GM23248 (cell line): ENCODE measurements around the gene PISD. TPM values are rescaled to one million over a fixed set of nuclear protein-coding genes. Genes with fewer than 3 reads are reported as not detected.

Experiments
- DNase-seq: peaks from one replicate; pipeline ENCODE4 v3.0.0-alpha.2; 2015
- H2AFZ ChIP-seq: fragments of 200-600 bp; sonication (generic); 2 replicates; pipeline ENCODE4 v1.6.1; 2016; ENCODE audit warnings: antibody characterized with exemption
- H3F3A ChIP-seq: fragments of 200-600 bp; sonication (generic); 2 replicates; pipeline ENCODE4 v1.6.1; 2016; ENCODE audit warnings: mild to moderate bottlenecking, antibody characterized with exemption, mixed run types; ENCODE audit not compliant: insufficient read depth
- H3K27ac ChIP-seq: fragments of 200-600 bp; sonication (generic); 2 replicates; pipeline ENCODE4 v1.5.1; 2016; ENCODE audit warnings: mild to moderate bottlenecking
- H3K27me3 ChIP-seq: fragments of 200-600 bp; sonication (generic); replicated peaks from 2 replicates; pipeline ENCODE4 v1.6.1; 2016; ENCODE audit warnings: mild to moderate bottlenecking; ENCODE audit not compliant: insufficient read depth
- H3K36me3 ChIP-seq: fragments of 200-600 bp; sonication (generic); 2 replicates; pipeline ENCODE4 v1.6.1; 2016; ENCODE audit warnings: low read depth, mild to moderate bottlenecking
- H3K4me1 ChIP-seq: fragments of 200-600 bp; sonication (generic); 2 replicates; pipeline ENCODE4 v1.6.1; 2016; ENCODE audit warnings: mild to moderate bottlenecking; ENCODE audit not compliant: insufficient read depth
- H3K4me2 ChIP-seq: fragments of 200-600 bp; sonication (generic); one replicate; pipeline ENCODE4 v1.6.1; 2016; ENCODE audit warnings: mild to moderate bottlenecking; ENCODE audit not compliant: unreplicated experiment
- H3K4me3 ChIP-seq: fragments of 200-600 bp; sonication (generic); 2 replicates; pipeline ENCODE4 v1.5.1; 2016; ENCODE audit warnings: mild to moderate bottlenecking
- H3K79me2 ChIP-seq: fragments of 200-600 bp; sonication (generic); 2 replicates; pipeline ENCODE4 v1.6.1; 2016; ENCODE audit warnings: mild to moderate bottlenecking; ENCODE audit not compliant: insufficient read depth
- H3K9ac ChIP-seq: fragments of 200-600 bp; sonication (generic); 2 replicates; pipeline ENCODE4 v1.6.1; 2016; ENCODE audit warnings: mild to moderate bottlenecking
- H3K9me2 ChIP-seq: fragments of 200-600 bp; sonication (generic); 2 replicates; pipeline ENCODE4 v1.6.1; 2016; ENCODE audit warnings: mixed run types, mild to moderate bottlenecking, moderate library complexity; ENCODE audit not compliant: insufficient read depth
- H3K9me3 ChIP-seq: fragments of 200-600 bp; sonication (generic); one replicate; pipeline ENCODE4 v1.6.1; 2017; ENCODE audit warnings: low read depth
- H4K20me1 ChIP-seq: fragments of 200-600 bp; sonication (generic); 2 replicates; pipeline ENCODE4 v1.6.0; 2016; ENCODE audit not compliant: insufficient read depth
- EZH2 ChIP-seq: fragments of 200-600 bp; sonication (generic); IDR thresholded peaks from 2 replicates; pipeline ENCODE4 v1.6.1; 2018; ENCODE audit warnings: antibody characterized with exemption, mild to moderate bottlenecking; ENCODE audit not compliant: insufficient read depth, poor library complexity, severe bottlenecking
- EZH2phosphoT487 ChIP-seq: fragments of 200-600 bp; sonication (generic); IDR thresholded peaks from 2 replicates; pipeline ENCODE4 v1.6.1; 2018; ENCODE audit warnings: antibody characterized with exemption, moderate library complexity, mild to moderate bottlenecking, low read depth; ENCODE audit not compliant: insufficient read depth
- WGBS, 2 experiments: methylation state at CpG; one replicate each; pipeline ENCODE4 v1.1.6; 2015 to 2017; ENCODE audit warnings: low lambda C conversion rate in 2 of 2, low coverage in 1 of 2; ENCODE audit errors: missing lambda C conversion rate in 2 of 2; 5-methylcytosine and 5-hydroxymethylcytosine counted together
- in situ Hi-C: fragments of 300-500 bp; cut with MboI; formaldehyde crosslinking; loops from 2 replicates; pipeline ENCODE4 v1.15.0; 2020
- polyA plus RNA-seq: library from polyadenylated mRNA; unstranded; fragments of >200 nt; fragmentation: Nextera tagmentation; extraction: Ambion mirVana; gene quantifications from 2 replicates; pipeline ENCODE4 v1.2.1, GENCODE V29; 2016
- total RNA-seq: library from RNA; depleted of rRNA; stranded (reverse); fragments of >200 nt; shearing (Covaris generic); gene quantifications from 2 replicates; pipeline ENCODE4 v1.2.3, GENCODE V29; 2014

The PISD gene
- total and polyA plus RNA-seq, 2 experiments from 2014 or later, result 32.7 to 34.2 TPM

- DNase-seq, result no peak
- WGBS, 2 experiments, result 75 to 76% methylated on average over 15 of the region's 15 CpGs
- no peak overlapping the region for H3K4me2 ChIP-seq
- no peaks in the 10 kb centered on the region for H3K4me1 ChIP-seq
- in situ Hi-C loops, result no loop called here
- H3K9me2 ChIP-seq, result no peaks in the 10 kb centered on the region
- no peaks in the 10 kb centered on the region for H3K9me3 ChIP-seq
- no peak overlapping the region for H2AFZ ChIP-seq
- peaks cover 3% of the 10 kb centered on the region; the same call in 1 of the 2 replicates for H3K36me3 ChIP-seq
- H4K20me1 ChIP-seq, result no peaks in the 10 kb centered on the region
- H3K27ac ChIP-seq, result no peak overlapping the region
- H3F3A ChIP-seq, result no peaks in the 10 kb centered on the region; the same call in 1 of the 2 replicates
- TF ChIP-seq EZH2phosphoT487, result no peak
- no peak for TF ChIP-seq EZH2
- no peak overlapping the region for H3K4me3 ChIP-seq
- peaks cover 93% of the 10 kb centered on the region for H3K79me2 ChIP-seq
- no peak overlapping the region for H3K9ac ChIP-seq
- no peaks in the 10 kb centered on the region for H3K27me3 ChIP-seq
Observed at GRCh38 chr22:31637891-31638618, 24.0 kb downstream of the PISD start.

- Histone ChIP-seq H3K36me3 (peaks cover 3% of the 10 kb centered on the region; the same call in 1 of the 2 replicates), H3K4me3 (no peak overlapping the region), H3K27me3 (no peaks in the 10 kb centered on the region), H4K20me1 (no peaks in the 10 kb centered on the region), H3K4me1 (no peaks in the 10 kb centered on the region), H3K9me2 (no peaks in the 10 kb centered on the region), H2AFZ (no peak overlapping the region), H3K27ac (no peak overlapping the region), H3K9ac (no peak overlapping the region), H3K4me2 (no peak overlapping the region), H3F3A (no peaks in the 10 kb centered on the region; the same call in 1 of the 2 replicates), H3K9me3 (no peaks in the 10 kb centered on the region), H3K79me2 (peaks cover 93% of the 10 kb centered on the region)
- no peak for TF ChIP-seq EZH2phosphoT487
- TF ChIP-seq EZH2, result no peak
- 83 to 85% methylated on average over 10 of the region's 10 CpGs for WGBS, 2 experiments
- no peak for DNase-seq
- in situ Hi-C loops, result no loop called here
Observed at GRCh38 chr22:31637447-31637890, 24.5 kb downstream of the PISD start.

DNA sequence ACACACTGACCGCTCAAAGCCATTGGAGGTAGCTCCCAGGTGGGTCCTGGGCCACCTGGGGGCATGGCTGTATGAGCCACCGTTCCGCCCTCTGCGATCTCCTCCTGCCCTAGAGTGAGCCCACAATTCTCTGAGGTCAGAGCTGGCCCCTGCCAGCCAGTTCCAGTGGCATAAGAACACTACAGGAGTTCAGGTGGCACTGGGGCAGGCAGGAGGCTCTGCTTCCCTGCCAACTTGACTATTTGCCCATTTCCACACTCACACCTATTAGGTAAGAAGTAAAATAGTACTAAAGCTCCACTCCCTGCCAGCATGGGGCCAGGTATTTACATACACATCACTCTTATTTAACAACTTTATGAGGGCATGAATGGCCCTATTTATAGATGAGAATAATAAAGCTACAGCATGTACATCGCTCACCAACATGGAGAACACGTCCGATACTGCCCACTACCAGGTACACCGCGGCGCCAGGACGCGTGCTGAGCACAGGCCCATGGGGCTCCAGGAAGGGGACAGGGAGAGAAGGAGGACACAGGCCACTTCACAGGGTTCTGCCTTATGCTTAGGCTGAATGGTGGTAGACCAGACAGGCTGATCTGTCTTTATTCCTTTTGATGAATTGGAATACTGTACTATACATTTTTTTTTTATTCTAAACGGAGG lies 26.2 kb downstream of the PISD start:
- peaks cover 88% of the 10 kb centered on the region for H3K79me2 ChIP-seq
- no peaks in the 10 kb centered on the region for H3K36me3 ChIP-seq
- TF ChIP-seq EZH2phosphoT487 (no peak), EZH2 (no peak)

DNA sequence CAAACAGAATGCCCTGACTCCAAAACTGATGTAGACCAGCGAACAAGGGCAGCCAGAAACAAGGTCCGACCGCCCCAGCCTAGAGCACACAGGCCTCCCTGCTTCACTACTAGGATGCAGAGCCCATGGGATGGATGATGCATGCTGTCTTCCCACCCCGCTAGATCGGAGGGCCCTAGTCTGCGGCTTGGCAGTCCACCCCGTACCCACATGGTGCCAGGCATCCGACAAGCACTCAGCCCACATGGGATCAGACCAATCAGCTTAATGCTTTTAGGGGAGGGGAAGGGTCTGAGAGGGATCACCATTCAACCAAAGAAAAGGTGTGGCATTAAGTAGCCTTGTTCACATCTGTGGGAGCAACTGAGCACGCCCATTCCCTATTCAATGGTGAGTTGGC lies 30.6 kb downstream of the PISD start:
- H3K79me2 ChIP-seq, result peaks cover 85% of the 10 kb centered on the region
- in situ Hi-C loops, result loop anchor here (5.0 kb wide), 1 partner anchor 64 kb away; no protein-coding TSS in a partner anchor
- H3K4me3 ChIP-seq, result peak overlapping the region; percentile 88
- H3K27me3 ChIP-seq, result no peaks in the 10 kb centered on the region
- H3K4me2 ChIP-seq, result peak overlapping the region; percentile 90
- peak overlapping the region; percentile 90 for H3K9ac ChIP-seq
- no peaks in the 10 kb centered on the region for H3K9me2 ChIP-seq
- H3F3A ChIP-seq, result 0 out of 2 replicates have a peak, but pooled peaks cover 10% of the 10 kb centered on the region
- no peak for TF ChIP-seq EZH2
- TF ChIP-seq EZH2phosphoT487, result no peak
- no peaks in the 10 kb centered on the region for H4K20me1 ChIP-seq
- H2AFZ ChIP-seq, result no peak overlapping the region
- H3K36me3 ChIP-seq, result no peaks in the 10 kb centered on the region
- peak; percentile 66 for DNase-seq
- H3K4me1 ChIP-seq, result peaks cover 5% of the 10 kb centered on the region; the same call in 1 of the 2 replicates
- 36 to 38% methylated on average over 9 of the region's 9 CpGs for WGBS, 2 experiments
- H3K27ac ChIP-seq, result peak overlapping the region; percentile 75
- H3K9me3 ChIP-seq, result no peaks in the 10 kb centered on the region

More for the DNA sequence above, 26.2 kb downstream of the PISD start:
- DNase-seq, result no peak
- Histone ChIP-seq H3K27me3 (no peaks in the 10 kb centered on the region), H3F3A (peaks cover 10% of the 10 kb centered on the region; the same call in 1 of the 2 replicates), H3K9me3 (no peaks in the 10 kb centered on the region), H2AFZ (no peak overlapping the region), H3K27ac (no peak overlapping the region), H3K9ac (no peak overlapping the region), H4K20me1 (no peaks in the 10 kb centered on the region), H3K4me2 (no peak overlapping the region), H3K4me3 (no peak overlapping the region), H3K9me2 (no peaks in the 10 kb centered on the region), H3K4me1 (peaks cover 5% of the 10 kb centered on the region; the same call in 1 of the 2 replicates)
- 92 to 97% methylated on average over 13 of the region's 13 CpGs for WGBS, 2 experiments
- in situ Hi-C loops, result no loop called here
